K562 (cell line): Measurements from ENCODE around the gene GJC2. TPM values are rescaled to one million over a fixed set of nuclear protein-coding genes. Genes with fewer than 3 reads are reported as not detected.

ENCODE experiments used
- CBX2 ChIP-seq: fragments of 200-600 bp; sonication (generic); IDR thresholded peaks from one replicate; pipeline ENCODE4 v1.6.1; 2012; ENCODE audit warnings: mild to moderate bottlenecking, low read length, inconsistent platforms; ENCODE audit not compliant: insufficient read depth, poor library complexity, severe bottlenecking
- ETV5 ChIP-seq: sonication (generic); formaldehyde crosslinking; IDR thresholded peaks from 2 replicates; pipeline ENCODE4 v1.4.0; 2020; ENCODE audit warnings: low read depth, mild to moderate bottlenecking, missing genetic modification reagents
- FOXJ2 ChIP-seq: fragments of 200-800 bp; sonication (Bioruptor generic); IDR thresholded peaks from 2 replicates; pipeline ENCODE4 v1.6.1; 2016; ENCODE audit warnings: missing genetic modification characterization, missing compliant biosample characterization
- HSF4 ChIP-seq: fragments of 250-450 bp; sonication (Bioruptor Pico); IDR thresholded peaks from 2 replicates; pipeline ENCODE4 v2.1.2; 2022; ENCODE audit warnings: mild to moderate bottlenecking, moderate library complexity, borderline replicate concordance
- KDM4B ChIP-seq, 2 experiments: fragments of 450-650 bp in 1 of 2; sonication (generic) in 1 of 2; IDR thresholded peaks; 2 replicates each; pipeline ENCODE4 v1.6.1; 2016 to 2017; ENCODE audit warnings: borderline replicate concordance in 2 of 2, antibody characterized with exemption in 1 of 2, low read depth in 1 of 2, mild to moderate bottlenecking in 1 of 2
- L3MBTL2 ChIP-seq: fragments of 450-650 bp; IDR thresholded peaks from 2 replicates; pipeline ENCODE4 v1.6.1; 2016; ENCODE audit warnings: mild to moderate bottlenecking, moderate library complexity
- SETDB1 ChIP-seq: IDR thresholded peaks from one replicate; pipeline ENCODE4 v1.6.1; 2012; ENCODE audit warnings: low read length, control low read depth, inconsistent platforms
- TCF7 ChIP-seq: sonication (generic); IDR thresholded peaks from 2 replicates; pipeline ENCODE4 v1.6.1; 2016; ENCODE audit warnings: antibody characterized with exemption, borderline replicate concordance
- THRAP3 ChIP-seq: fragments of 450-650 bp; IDR thresholded peaks from 2 replicates; pipeline ENCODE4 v1.6.1; 2016; ENCODE audit warnings: mild to moderate bottlenecking, inconsistent platforms, borderline replicate concordance
- TSC22D4 ChIP-seq: fragments of 450-650 bp; IDR thresholded peaks from 2 replicates; pipeline ENCODE4 v1.6.1; 2016; ENCODE audit warnings: missing genetic modification characterization, missing biosample characterization, control low read depth
- ZNF644 ChIP-seq: fragments of 200-800 bp; sonication (Bioruptor generic); IDR thresholded peaks from 2 replicates; pipeline ENCODE4 v1.6.1; 2016; ENCODE audit warnings: low read depth, missing genetic modification characterization, missing compliant biosample characterization
- polyA plus RNA-seq, 8 experiments: library from polyadenylated mRNA; depleted of rRNA in 4 of 8; stranded (reverse) in 5 of 8; unstranded in 3 of 8; fragments of >200 nt; fragmentation: Nextera tagmentation in 2 of 8; fragmentation: Illumina TruSeq in 1 of 8; extraction: Ambion mirVana in 2 of 8; extraction: Trizol in 1 of 8; gene quantifications; 2 replicates each; pipeline versions ENCODE4 v1.2.1 to v1.2.3, GENCODE V29; 2011 to 2014; ENCODE audit warnings: inconsistent platforms in 1 of 8, missing spikeins in 1 of 8
- total RNA-seq, 7 experiments: library from RNA; depleted of rRNA in 6 of 7; stranded (reverse); fragments of >200 nt in 6 of 7; fragmentation: Illumina TruSeq in 2 of 7; extraction: Trizol in 2 of 7; gene quantifications; 2 replicates each; pipeline versions ENCODE4 v1.2.1 to v1.2.3, GENCODE V29; 2011 to 2021; ENCODE audit warnings: low replicate concordance in 1 of 7
- TF ChIP-seq, protein P1 (sequence below): fragments of 450-650 bp; IDR thresholded peaks from 2 replicates; pipeline ENCODE4 v1.6.1; 2016; ENCODE audit warnings: low read depth
- TF ChIP-seq, protein P2 (sequence below): IDR thresholded peaks from 2 replicates; pipeline ENCODE4 v1.6.1; 2011; ENCODE audit warnings: borderline replicate concordance, low read depth, mild to moderate bottlenecking, moderate library complexity, low read length; ENCODE audit not compliant: insufficient read depth, poor library complexity, severe bottlenecking
- TF ChIP-seq, protein P3 (sequence below): fragments of 450-650 bp; formaldehyde crosslinking; IDR thresholded peaks from 2 replicates; pipeline ENCODE4 v1.4.0; 2020; ENCODE audit warnings: mild to moderate bottlenecking, moderate library complexity
- TF ChIP-seq, protein P4 (sequence below): fragments of 450-650 bp; conservative IDR thresholded peaks from 2 replicates; pipeline ENCODE4 v1.6.1; 2016; ENCODE audit warnings: missing genetic modification characterization, low read depth, mild to moderate bottlenecking, missing compliant biosample characterization, moderate library complexity

GJC2 gene
- total and polyA plus RNA-seq, 9 of the 15 experiments (the other 6 are each of a cell fraction or from before 2014, with no cell fraction given): 0.03 to 0.62 (median 0.11) TPM; not detected in 2

DNA sequence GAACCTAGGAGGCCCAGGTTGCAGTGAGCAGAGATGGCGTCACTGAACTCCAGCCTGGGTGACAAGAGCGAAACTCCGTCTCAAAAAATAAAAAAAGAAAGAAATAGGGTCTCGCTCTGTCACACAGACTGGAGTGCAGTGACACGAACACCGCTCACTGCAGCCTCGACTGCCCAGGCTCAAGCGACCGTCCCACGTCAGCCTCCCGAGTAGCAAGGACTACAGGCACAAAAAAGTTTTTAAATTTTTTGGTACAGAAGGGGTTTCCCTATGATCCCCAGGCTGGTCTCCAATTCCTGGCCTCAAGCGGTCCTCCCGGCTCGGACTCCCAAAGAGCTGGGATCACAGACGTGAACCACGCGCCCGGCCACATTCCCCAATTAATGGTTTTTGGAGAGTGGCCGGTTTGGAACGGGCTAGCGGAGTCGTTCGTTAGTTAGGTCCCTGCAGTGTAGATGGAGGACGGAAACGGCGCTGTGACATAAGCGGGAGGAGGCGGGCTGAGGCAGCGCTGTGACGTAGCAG is 10.3 kb upstream of the GJC2 start (continued):
- TF ChIP-seq, protein P1, sequence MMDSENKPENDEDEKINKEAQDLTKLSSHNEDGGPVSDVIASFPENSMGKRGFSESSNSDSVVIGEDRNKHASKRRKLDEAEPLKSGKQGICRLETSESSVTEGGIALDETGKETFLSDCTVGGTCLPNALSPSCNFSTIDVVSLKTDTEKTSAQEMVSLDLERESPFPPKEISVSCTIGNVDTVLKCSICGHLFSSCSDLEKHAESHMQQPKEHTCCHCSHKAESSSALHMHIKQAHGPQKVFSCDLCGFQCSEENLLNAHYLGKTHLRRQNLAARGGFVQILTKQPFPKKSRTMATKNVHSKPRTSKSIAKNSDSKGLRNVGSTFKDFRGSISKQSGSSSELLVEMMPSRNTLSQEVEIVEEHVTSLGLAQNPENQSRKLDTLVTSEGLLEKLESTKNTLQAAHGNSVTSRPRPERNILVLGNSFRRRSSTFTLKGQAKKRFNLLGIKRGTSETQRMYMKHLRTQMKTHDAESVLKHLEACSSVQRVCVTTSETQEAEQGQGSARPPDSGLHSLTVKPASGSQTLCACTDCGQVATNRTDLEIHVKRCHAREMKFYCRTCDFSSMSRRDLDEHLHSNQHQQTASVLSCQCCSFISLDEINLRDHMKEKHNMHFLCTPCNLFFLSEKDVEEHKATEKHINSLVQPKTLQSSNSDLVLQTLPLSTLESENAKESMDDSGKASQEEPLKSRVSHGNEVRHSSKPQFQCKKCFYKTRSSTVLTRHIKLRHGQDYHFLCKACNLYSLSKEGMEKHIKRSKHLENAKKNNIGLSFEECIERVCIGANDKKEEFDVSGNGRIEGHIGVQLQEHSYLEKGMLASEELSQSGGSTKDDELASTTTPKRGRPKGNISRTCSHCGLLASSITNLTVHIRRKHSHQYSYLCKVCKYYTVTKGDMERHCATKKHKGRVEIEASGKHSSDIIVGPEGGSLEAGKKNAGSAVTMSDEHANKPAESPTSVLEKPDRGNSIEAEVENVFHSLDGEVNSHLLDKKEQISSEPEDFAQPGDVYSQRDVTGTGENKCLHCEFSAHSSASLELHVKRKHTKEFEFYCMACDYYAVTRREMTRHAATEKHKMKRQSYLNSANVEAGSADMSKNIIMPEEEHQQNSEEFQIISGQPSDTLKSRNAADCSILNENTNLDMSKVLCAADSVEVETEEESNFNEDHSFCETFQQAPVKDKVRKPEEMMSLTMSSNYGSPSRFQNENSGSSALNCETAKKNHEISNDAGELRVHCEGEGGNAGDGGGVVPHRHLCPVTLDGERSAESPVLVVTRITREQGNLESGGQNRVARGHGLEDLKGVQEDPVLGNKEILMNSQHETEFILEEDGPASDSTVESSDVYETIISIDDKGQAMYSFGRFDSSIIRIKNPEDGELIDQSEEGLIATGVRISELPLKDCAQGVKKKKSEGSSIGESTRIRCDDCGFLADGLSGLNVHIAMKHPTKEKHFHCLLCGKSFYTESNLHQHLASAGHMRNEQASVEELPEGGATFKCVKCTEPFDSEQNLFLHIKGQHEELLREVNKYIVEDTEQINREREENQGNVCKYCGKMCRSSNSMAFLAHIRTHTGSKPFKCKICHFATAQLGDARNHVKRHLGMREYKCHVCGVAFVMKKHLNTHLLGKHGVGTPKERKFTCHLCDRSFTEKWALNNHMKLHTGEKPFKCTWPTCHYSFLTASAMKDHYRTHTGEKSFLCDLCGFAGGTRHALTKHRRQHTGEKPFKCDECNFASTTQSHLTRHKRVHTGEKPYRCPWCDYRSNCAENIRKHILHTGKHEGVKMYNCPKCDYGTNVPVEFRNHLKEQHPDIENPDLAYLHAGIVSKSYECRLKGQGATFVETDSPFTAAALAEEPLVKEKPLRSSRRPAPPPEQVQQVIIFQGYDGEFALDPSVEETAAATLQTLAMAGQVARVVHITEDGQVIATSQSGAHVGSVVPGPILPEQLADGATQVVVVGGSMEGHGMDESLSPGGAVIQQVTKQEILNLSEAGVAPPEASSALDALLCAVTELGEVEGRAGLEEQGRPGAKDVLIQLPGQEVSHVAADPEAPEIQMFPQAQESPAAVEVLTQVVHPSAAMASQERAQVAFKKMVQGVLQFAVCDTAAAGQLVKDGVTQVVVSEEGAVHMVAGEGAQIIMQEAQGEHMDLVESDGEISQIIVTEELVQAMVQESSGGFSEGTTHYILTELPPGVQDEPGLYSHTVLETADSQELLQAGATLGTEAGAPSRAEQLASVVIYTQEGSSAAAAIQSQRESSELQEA: no peak
- no peak; the same call in 1 of the 2 replicates for TF ChIP-seq L3MBTL2
- TF ChIP-seq ZNF644 (tag): no peak
- no peak for TF ChIP-seq CBX2
- TF ChIP-seq TSC22D4: no peak
- TF ChIP-seq SETDB1: no peak
- 0 out of 2 replicates have a peak, but pooled peaks have one; percentile 68 for TF ChIP-seq THRAP3
- no peak for TF ChIP-seq TCF7
- TF ChIP-seq HSF4 (CRISPR knock-in tag): no peak
- TF ChIP-seq ETV5 (CRISPR knock-in tag): peak; percentile 7
- TF ChIP-seq FOXJ2 (tag): no peak
- TF ChIP-seq, protein P2, sequence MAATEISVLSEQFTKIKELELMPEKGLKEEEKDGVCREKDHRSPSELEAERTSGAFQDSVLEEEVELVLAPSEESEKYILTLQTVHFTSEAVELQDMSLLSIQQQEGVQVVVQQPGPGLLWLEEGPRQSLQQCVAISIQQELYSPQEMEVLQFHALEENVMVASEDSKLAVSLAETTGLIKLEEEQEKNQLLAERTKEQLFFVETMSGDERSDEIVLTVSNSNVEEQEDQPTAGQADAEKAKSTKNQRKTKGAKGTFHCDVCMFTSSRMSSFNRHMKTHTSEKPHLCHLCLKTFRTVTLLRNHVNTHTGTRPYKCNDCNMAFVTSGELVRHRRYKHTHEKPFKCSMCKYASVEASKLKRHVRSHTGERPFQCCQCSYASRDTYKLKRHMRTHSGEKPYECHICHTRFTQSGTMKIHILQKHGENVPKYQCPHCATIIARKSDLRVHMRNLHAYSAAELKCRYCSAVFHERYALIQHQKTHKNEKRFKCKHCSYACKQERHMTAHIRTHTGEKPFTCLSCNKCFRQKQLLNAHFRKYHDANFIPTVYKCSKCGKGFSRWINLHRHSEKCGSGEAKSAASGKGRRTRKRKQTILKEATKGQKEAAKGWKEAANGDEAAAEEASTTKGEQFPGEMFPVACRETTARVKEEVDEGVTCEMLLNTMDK: no peak
- TF ChIP-seq, protein P3, sequence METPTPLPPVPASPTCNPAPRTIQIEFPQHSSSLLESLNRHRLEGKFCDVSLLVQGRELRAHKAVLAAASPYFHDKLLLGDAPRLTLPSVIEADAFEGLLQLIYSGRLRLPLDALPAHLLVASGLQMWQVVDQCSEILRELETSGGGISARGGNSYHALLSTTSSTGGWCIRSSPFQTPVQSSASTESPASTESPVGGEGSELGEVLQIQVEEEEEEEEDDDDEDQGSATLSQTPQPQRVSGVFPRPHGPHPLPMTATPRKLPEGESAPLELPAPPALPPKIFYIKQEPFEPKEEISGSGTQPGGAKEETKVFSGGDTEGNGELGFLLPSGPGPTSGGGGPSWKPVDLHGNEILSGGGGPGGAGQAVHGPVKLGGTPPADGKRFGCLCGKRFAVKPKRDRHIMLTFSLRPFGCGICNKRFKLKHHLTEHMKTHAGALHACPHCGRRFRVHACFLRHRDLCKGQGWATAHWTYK (CRISPR knock-in tag): peak; percentile 80
- no peak for TF ChIP-seq KDM4B (IDR thresholded peaks at IDR 0.05; ENCODE audit: borderline replicate concordance in 2 of 2, low read depth in 1 of 2)
- TF ChIP-seq, protein P4, sequence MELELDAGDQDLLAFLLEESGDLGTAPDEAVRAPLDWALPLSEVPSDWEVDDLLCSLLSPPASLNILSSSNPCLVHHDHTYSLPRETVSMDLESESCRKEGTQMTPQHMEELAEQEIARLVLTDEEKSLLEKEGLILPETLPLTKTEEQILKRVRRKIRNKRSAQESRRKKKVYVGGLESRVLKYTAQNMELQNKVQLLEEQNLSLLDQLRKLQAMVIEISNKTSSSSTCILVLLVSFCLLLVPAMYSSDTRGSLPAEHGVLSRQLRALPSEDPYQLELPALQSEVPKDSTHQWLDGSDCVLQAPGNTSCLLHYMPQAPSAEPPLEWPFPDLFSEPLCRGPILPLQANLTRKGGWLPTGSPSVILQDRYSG (tag): 0 out of 2 replicates have a peak, but pooled peaks have one; percentile 28
